Endodermal cell (in vitro differentiated cells): ENCODE data around the gene VIT. TPM values are rescaled to one million over a fixed set of nuclear protein-coding genes. Genes with fewer than 3 reads are reported as not detected.

Experiments
- DNase-seq: peaks from one replicate; pipeline ENCODE4 v3.0.0-alpha.2; 2017
- H3K27ac ChIP-seq: 2 replicates; pipeline ENCODE4 v1.5.1; 2013; ENCODE audit warnings: mild to moderate bottlenecking, low read depth, low read length, moderate library complexity
- H3K27me3 ChIP-seq: 2 replicates; pipeline ENCODE4 v1.6.1; 2013; ENCODE audit warnings: mild to moderate bottlenecking, low read length, moderate library complexity; ENCODE audit not compliant: insufficient read depth, control insufficient read depth, poor library complexity, severe bottlenecking
- H3K36me3 ChIP-seq: 2 replicates; pipeline ENCODE4 v1.7.0; 2013; ENCODE audit warnings: mild to moderate bottlenecking, low read length, moderate library complexity; ENCODE audit not compliant: control insufficient read depth, insufficient read depth
- H3K4me1 ChIP-seq: one replicate; pipeline ENCODE4 v1.7.0; 2013; ENCODE audit warnings: low read length; ENCODE audit not compliant: control insufficient read depth, insufficient read depth
- H3K4me3 ChIP-seq: 2 replicates; pipeline ENCODE4 v1.5.1; 2013; ENCODE audit warnings: mild to moderate bottlenecking, low read length, moderate library complexity
- H3K9ac ChIP-seq: 2 replicates; pipeline ENCODE4 v1.6.1; 2013; ENCODE audit warnings: mild to moderate bottlenecking, low read length, moderate library complexity; ENCODE audit not compliant: poor library complexity, severe bottlenecking; ENCODE audit errors: extremely low read depth
- H3K9me3 ChIP-seq: 2 replicates; pipeline ENCODE4 v1.6.1; 2013; ENCODE audit warnings: mild to moderate bottlenecking, low read length, moderate library complexity; ENCODE audit not compliant: control insufficient read depth
- H3K27ac Mint-ChIP-seq: 2 replicates; pipeline ENCODE4 v1.8.0; 2020; ENCODE audit warnings: mixed read lengths
- H3K27me3 Mint-ChIP-seq: 2 replicates; pipeline ENCODE4 v1.8.0; 2021; ENCODE audit warnings: mild to moderate bottlenecking, mixed read lengths; ENCODE audit not compliant: insufficient read depth
- H3K36me3 Mint-ChIP-seq: 2 replicates; pipeline ENCODE4 v1.8.0; 2020; ENCODE audit warnings: low read depth, mixed read lengths
- H3K4me1 Mint-ChIP-seq: 2 replicates; pipeline ENCODE4 v1.8.0; 2020; ENCODE audit warnings: mixed read lengths
- H3K4me3 Mint-ChIP-seq: 2 replicates; pipeline ENCODE4 v1.8.0; 2020; ENCODE audit warnings: mild to moderate bottlenecking, moderate library complexity, mixed read lengths
- H3K9me3 Mint-ChIP-seq: 2 replicates; pipeline ENCODE4 v1.8.0; 2020; ENCODE audit warnings: mild to moderate bottlenecking, mixed read lengths
- CTCF ChIP-seq: fragments of 200-600 bp; sonication (generic); conservative IDR thresholded peaks from 2 replicates; pipeline ENCODE4 v1.5.0; 2021; ENCODE audit warnings: antibody characterized with exemption, mild to moderate bottlenecking
- whole genome bisulfite sequencing, 2 experiments: methylation state at CpG; one replicate each; pipeline versions ENCODE4 v1.1.5 to v1.1.7; 2013; ENCODE audit warnings: missing lambda C conversion rate in 2 of 2, mixed read lengths in 1 of 2; ENCODE audit not compliant: insufficient coverage in 1 of 2, insufficient read length in 1 of 2; 5-methylcytosine and 5-hydroxymethylcytosine counted together
- total RNA-seq, 2 donors: library from RNA; stranded (reverse); fragmentation: NEBNext Ultra II Directional in 1 of 2; extraction: Animal tissue kit (Norgen Biotek cat#: 25700) in 1 of 2; gene quantifications; 2 replicates in 1 of 2; 3 replicates in 1 of 2; pipeline ENCODE4 v1.2.1, GENCODE V29; 2021

VIT gene
- total RNA-seq, 2 donors from 2014 or later, result 0.53 TPM; not detected in 1

DNA sequence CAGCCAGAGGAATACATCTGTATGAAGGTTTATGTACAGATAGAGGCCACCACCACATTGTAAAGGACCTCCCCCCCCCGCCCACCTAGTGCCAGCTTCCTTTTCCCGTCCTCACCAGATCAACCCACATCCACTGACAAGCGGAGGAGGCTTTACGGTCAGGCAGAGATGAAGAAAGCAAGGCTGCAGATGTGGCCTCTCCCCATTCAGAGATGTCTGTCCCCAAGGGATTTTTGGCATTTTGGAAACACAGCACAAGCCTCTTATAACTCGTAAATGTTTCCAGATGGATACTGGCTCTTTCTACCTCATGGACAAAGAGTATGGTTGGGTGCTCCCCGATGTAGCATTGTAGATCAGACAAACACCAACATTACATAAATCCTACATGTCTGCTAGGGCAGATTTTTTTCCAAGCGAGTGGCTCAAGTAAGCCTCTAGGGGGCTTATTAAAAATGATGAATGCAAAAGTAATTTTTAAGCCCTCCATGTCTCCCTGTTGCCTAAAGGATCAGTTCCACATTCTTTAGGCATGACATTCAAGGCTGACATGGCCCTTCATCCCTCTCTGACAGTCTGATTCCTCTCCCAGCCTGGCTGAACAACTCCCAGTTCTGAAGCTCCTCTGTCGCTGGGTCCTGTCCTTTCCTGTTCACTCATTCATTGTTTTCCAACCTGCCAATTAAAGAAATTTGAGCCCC, 11.7 kb downstream of the VIT start:
- Histone ChIP-seq H3K4me1 (no peaks in the 10 kb centered on the region), H3K9ac (no peak overlapping the region), H3K9me3 (peaks cover 13% of the 10 kb centered on the region), H3K4me3 (no peak overlapping the region), H3K36me3 (no peaks in the 10 kb centered on the region), H3K27me3 (no peaks in the 10 kb centered on the region), H3K27ac (no peak overlapping the region)
- Mint-ChIP-seq H3K27me3 (peaks cover 8% of the 10 kb centered on the region), H3K4me3 (no peak overlapping the region), H3K4me1 (peaks cover 19% of the 10 kb centered on the region), H3K27ac (no peak overlapping the region), H3K36me3 (no peaks in the 10 kb centered on the region), H3K9me3 (peaks cover 10% of the 10 kb centered on the region)
- WGBS, 2 experiments, result 89 to 97% methylated on average over 5 to 8 of the region's 8 CpGs
- no peak for DNase-seq
- TF ChIP-seq CTCF, result peak; percentile 44

GRCh38 chr2:36710858-36711515, 14.5 kb downstream of the VIT start:
- no peak for TF ChIP-seq CTCF
- H3K4me3 Mint-ChIP-seq, result no peak overlapping the region
- H3K4me3 ChIP-seq, result no peak overlapping the region
- H3K27ac ChIP-seq, result no peak overlapping the region
- no peak overlapping the region for H3K9ac ChIP-seq
- H3K9me3 ChIP-seq, result peaks cover 13% of the 10 kb centered on the region
- peaks cover 8% of the 10 kb centered on the region for H3K27me3 Mint-ChIP-seq
- WGBS, 2 experiments, result 95 to 100% methylated on average over 1 to 2 of the region's 2 CpGs
- no peak overlapping the region for H3K27ac Mint-ChIP-seq
- no peaks in the 10 kb centered on the region for H3K27me3 ChIP-seq
- H3K4me1 Mint-ChIP-seq, result peaks cover 18% of the 10 kb centered on the region
- H3K36me3 Mint-ChIP-seq, result no peaks in the 10 kb centered on the region
- H3K4me1 ChIP-seq, result no peaks in the 10 kb centered on the region
- no peaks in the 10 kb centered on the region for H3K36me3 ChIP-seq
- no peak for DNase-seq
- H3K9me3 Mint-ChIP-seq, result peaks cover 10% of the 10 kb centered on the region

- no peaks in the 10 kb centered on the region for H3K4me1 ChIP-seq
- H3K4me1 Mint-ChIP-seq, result peaks cover 18% of the 10 kb centered on the region
- H3K27me3 Mint-ChIP-seq, result peaks cover 8% of the 10 kb centered on the region
- no peak overlapping the region for H3K9ac ChIP-seq
- no peak overlapping the region for H3K27ac Mint-ChIP-seq
- no peak for DNase-seq
- WGBS, 2 experiments, result 61 to 73% methylated on average over 5 of the region's 5 CpGs
- H3K36me3 Mint-ChIP-seq, result no peaks in the 10 kb centered on the region
- no peak overlapping the region for H3K4me3 Mint-ChIP-seq
- H3K4me3 ChIP-seq, result no peak overlapping the region
- H3K9me3 Mint-ChIP-seq, result peaks cover 10% of the 10 kb centered on the region
- H3K27ac ChIP-seq, result no peak overlapping the region
- H3K36me3 ChIP-seq, result no peaks in the 10 kb centered on the region
- TF ChIP-seq CTCF, result no peak
- H3K27me3 ChIP-seq, result no peaks in the 10 kb centered on the region
- H3K9me3 ChIP-seq, result peaks cover 13% of the 10 kb centered on the region
Observed at GRCh38 chr2:36711741-36712314, 15.3 kb downstream of the VIT start.
